GM12872 (cell line): ENCODE results near the gene GAK.

Source experiments
- TF ChIP-seq, protein P1 (sequence below): IDR thresholded peaks from 3 replicates; pipeline ENCODE4 v1.5.1; 2011; ENCODE audit warnings: low read depth, mild to moderate bottlenecking, low read length, moderate library complexity; ENCODE audit not compliant: insufficient read depth

GAK gene

DNA sequence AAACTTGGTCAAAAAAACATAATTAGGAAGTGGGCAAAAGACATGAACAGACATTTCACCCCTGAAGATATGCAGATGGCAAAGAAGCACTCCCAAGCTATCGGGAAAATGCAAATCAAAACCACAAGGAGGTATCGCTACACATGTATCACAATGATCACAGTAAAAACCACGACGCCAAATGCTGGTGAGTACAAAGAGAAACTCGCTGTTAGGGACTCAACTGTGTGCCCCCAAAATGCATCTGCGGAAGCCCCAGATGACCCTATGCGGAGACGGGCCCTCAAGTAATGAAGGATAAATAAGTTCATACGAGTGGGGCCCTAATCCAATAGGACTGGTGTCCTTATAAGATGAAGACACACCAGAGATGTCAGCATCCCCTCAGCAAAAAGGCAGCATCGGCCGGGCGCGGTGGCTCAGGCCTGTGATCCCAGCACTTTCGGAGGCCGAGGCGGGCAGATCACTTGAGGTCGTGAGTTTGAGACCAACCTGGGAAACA, 10.2 kb downstream of the GAK start:
- TF ChIP-seq, protein P1, sequence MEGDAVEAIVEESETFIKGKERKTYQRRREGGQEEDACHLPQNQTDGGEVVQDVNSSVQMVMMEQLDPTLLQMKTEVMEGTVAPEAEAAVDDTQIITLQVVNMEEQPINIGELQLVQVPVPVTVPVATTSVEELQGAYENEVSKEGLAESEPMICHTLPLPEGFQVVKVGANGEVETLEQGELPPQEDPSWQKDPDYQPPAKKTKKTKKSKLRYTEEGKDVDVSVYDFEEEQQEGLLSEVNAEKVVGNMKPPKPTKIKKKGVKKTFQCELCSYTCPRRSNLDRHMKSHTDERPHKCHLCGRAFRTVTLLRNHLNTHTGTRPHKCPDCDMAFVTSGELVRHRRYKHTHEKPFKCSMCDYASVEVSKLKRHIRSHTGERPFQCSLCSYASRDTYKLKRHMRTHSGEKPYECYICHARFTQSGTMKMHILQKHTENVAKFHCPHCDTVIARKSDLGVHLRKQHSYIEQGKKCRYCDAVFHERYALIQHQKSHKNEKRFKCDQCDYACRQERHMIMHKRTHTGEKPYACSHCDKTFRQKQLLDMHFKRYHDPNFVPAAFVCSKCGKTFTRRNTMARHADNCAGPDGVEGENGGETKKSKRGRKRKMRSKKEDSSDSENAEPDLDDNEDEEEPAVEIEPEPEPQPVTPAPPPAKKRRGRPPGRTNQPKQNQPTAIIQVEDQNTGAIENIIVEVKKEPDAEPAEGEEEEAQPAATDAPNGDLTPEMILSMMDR, result no peak

DNA sequence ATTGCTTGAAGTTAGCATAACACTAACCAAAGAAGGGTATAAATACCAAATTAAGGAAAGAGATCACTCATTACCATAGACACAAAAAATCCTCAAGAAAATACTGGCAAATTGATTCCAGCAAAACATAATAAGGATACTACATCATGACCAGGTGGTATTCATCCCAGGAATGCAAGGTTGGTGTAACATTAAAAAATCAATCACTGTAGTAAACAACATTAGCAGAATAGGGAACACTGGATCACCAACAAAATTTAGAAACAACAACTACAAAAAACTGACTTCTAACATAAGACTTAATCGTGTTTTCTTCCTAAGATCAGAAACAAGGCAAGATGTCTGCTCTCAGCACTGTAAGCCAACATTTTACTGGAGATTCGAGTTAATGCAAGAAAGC, 14.1 kb downstream of the GAK start:
- TF ChIP-seq, protein P1, result no peak

DNA sequence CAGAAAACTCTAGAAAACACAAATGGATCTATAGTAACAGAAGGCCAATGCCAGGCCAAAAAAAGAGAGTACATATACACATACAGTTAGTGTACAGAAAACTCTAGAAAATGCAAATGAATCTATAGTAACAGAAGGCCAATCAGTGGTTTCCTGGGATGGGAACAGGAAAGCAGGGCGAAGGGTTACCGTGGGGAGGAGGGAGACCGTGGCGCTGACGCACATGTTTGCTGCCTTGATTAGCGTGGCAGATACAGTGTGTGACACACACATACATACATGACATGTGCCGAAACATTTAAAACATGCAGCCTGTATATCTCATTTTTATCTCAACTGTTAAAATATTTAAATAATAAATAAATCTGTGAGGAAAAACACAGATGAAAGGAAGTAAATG, 14.7 kb downstream of the GAK start:
- TF ChIP-seq, protein P1, result no peak

DNA sequence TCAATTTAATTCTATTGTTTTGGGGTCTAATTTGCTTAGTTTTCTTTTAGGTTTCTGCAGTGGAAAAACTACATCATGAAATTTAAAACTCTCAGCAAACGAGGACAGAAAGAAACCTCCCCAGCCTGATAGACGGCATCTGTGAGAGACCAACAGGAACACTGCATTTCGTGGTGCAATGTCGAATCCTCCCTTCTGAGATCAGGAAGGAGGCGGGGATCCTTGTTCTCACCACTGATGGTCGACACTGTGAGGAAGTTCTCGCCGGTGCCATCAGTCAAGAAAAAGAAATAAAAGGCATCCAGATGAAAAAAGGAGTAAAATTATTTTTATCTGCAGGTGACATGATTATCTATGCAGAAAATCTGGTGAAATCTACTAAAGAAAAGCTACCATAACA, 16.5 kb downstream of the GAK start:
- TF ChIP-seq, protein P1, result no peak

DNA sequence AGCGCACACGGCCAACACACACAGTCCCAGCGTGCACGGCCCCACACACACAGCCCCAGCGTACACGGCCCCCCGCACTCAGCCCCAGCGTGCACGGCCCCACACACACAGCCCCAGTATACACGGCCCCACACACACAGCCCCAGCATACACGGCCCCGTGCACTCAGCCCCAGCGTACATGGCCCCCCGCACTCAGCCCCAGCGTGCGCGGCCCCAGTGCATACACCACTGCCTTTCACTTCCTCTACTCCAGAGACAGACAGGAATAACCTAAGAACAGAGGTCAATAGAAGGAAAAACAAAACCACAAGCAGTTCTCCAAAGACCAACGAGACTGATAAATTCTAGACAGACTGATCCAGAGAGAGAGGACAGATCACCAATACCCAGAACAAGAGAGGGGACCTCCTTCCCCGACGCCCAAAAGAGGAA, 17.1 kb downstream of the GAK start:
- TF ChIP-seq, protein P1, result no peak

DNA sequence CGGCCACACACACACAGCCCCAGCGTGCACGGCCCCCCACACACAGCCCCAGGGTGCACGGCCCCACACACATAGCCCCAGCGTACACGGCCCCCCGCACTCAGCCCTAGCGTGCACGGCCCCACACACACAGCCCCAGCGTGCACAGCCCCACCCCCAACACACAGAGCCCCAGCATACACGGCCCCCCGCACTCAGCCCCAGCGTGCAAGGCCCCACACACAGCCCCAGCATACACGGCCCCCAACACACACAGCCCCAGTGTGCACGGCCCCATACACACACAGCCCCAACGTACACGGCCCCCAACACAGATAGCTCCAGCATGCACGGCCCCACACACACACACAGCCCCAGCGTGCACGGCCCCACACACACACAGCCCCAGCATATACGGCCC, 17.6 kb downstream of the GAK start:
- TF ChIP-seq, protein P1, result no peak

DNA sequence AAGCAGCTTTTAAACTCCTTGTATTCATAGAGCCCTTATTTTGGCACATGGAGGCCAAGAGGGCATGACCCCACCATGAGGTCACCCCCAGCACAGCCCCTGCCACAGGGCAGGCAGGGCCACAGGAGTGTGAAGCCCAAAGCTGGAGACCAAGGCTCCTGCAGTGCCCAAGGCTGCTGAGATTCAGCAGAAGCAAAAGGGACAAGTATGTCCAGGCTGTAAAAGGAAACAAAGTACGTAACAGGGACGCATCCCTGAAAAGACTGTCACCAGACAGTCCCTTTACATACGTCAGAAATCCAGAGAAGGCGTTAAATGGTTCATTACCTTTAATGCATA, 18.9 kb downstream of the GAK start:
- TF ChIP-seq, protein P1, result no peak
